HG03045 (cell line): ENCODE data around the gene ISG15.
A peak's percentile ranks its signal among the peaks of the same experiment; 100 is the strongest.
"Not testable (repeated sequence)": the region's sequence is repeated elsewhere in the genome, so short reads cannot be mapped to it uniquely, and the experiment has no call there.

Experiments
- ATAC-seq: cut with Tn5 transposase; IDR thresholded peaks from one replicate; pipeline ENCODE4 v1.9.1; 2021; ENCODE audit warnings: mild to moderate bottlenecking, moderate library complexity; ENCODE audit not compliant: unreplicated experiment

Gene ISG15

GRCh38 chr1:1024771-1025699, 11.7 kb downstream of the ISG15 start:
- ATAC-seq = no peak

- no peak for ATAC-seq
Observed at GRCh38 chr1:1025730-1026129, 12.4 kb downstream of the ISG15 start.

- ATAC-seq = no peak
Observed at GRCh38 chr1:1026599-1027413, 13.5 kb downstream of the ISG15 start.

- no peak for ATAC-seq
Observed at GRCh38 chr1:1027791-1028190, 14.5 kb downstream of the ISG15 start.

GRCh38 chr1:1030867-1031658, 17.8 kb downstream of the ISG15 start:
- not testable (repeated sequence) for ATAC-seq

- ATAC-seq = no peak
Observed at GRCh38 chr1:1031659-1032235, 18.4 kb downstream of the ISG15 start.

- peak; percentile 7 for ATAC-seq
Observed at GRCh38 chr1:1032424-1032823, 19.1 kb downstream of the ISG15 start.

- ATAC-seq = peak; percentile 83
Observed at GRCh38 chr1:1033009-1033587, 19.8 kb downstream of the ISG15 start.

GRCh38 chr1:1033731-1034438, 20.6 kb downstream of the ISG15 start:
- ATAC-seq = no peak

GRCh38 chr1:1034439-1034781, 21.1 kb downstream of the ISG15 start:
- ATAC-seq = no peak

- no peak for ATAC-seq
Observed at GRCh38 chr1:1035291-1035943, 22.1 kb downstream of the ISG15 start.

- ATAC-seq = no peak
Observed at GRCh38 chr1:1037366-1038327, 24.4 kb downstream of the ISG15 start.

GRCh38 chr1:1038694-1039093, 25.4 kb downstream of the ISG15 start:
- ATAC-seq = no peak

- no peak for ATAC-seq
Observed at GRCh38 chr1:1039145-1039910, 26.0 kb downstream of the ISG15 start.

GRCh38 chr1:1040004-1040991, 27.0 kb downstream of the ISG15 start:
- no peak for ATAC-seq

- ATAC-seq = no peak
Observed at GRCh38 chr1:1041092-1041523, 27.8 kb downstream of the ISG15 start.
